Upper lobe of right lung (tissue), 1 donor: ENCODE measurements around the gene TBC1D22A. TPM values are rescaled to one million over a fixed set of nuclear protein-coding genes. Genes with fewer than 3 reads are reported as not detected.

ENCODE experiments used
- ATAC-seq: fragments of 200-7000 bp; cut with Tn5 transposase; one replicate; pipeline ENCODE4 v1.9.1; 2020; ENCODE audit warnings: mild to moderate bottlenecking, moderate library complexity
- DNase-seq: peaks from one replicate; pipeline ENCODE4 v3.0.0-alpha.2; 2020
- H3K27ac ChIP-seq: fragments of 200-600 bp; one replicate; pipeline ENCODE4 v1.8.0; 2022
- H3K27me3 ChIP-seq: fragments of 200-600 bp; one replicate; pipeline ENCODE4 v1.8.0; 2022; ENCODE audit warnings: mild to moderate bottlenecking
- H3K36me3 ChIP-seq: fragments of 200-600 bp; one replicate; pipeline ENCODE4 v1.8.0; 2022
- H3K4me1 ChIP-seq: fragments of 200-600 bp; one replicate; pipeline ENCODE4 v1.8.0; 2022
- H3K4me3 ChIP-seq: fragments of 200-600 bp; one replicate; pipeline ENCODE4 v1.8.0; 2022; ENCODE audit warnings: mild to moderate bottlenecking
- H3K9me3 ChIP-seq: fragments of 200-600 bp; one replicate; pipeline ENCODE4 v1.8.0; 2022
- intact Hi-C: fragments of 100-400 bp; cut with DNase I; formaldehyde crosslinking; loops from one replicate; pipeline ENCODE4 v1.11.0; 2022
- total RNA-seq: library from RNA; stranded (reverse); fragmentation: NEBNext Ultra II Directional; extraction: Animal tissue kit (Norgen Biotek cat#: 25700); gene quantifications from one replicate; pipeline ENCODE4 v1.2.1, GENCODE V29; 2021
- TF ChIP-seq, protein P1 (sequence below): fragments of 200-600 bp; IDR thresholded peaks from one replicate; pipeline ENCODE4 v1.8.0; 2022; ENCODE audit warnings: antibody characterized with exemption
- donor health status: DM: no; HTN: yes; CAD: no; lungs with severe emphysema.

Gene TBC1D22A
- total RNA-seq, 1 donor from 2014 or later = 31.3 TPM

DNA sequence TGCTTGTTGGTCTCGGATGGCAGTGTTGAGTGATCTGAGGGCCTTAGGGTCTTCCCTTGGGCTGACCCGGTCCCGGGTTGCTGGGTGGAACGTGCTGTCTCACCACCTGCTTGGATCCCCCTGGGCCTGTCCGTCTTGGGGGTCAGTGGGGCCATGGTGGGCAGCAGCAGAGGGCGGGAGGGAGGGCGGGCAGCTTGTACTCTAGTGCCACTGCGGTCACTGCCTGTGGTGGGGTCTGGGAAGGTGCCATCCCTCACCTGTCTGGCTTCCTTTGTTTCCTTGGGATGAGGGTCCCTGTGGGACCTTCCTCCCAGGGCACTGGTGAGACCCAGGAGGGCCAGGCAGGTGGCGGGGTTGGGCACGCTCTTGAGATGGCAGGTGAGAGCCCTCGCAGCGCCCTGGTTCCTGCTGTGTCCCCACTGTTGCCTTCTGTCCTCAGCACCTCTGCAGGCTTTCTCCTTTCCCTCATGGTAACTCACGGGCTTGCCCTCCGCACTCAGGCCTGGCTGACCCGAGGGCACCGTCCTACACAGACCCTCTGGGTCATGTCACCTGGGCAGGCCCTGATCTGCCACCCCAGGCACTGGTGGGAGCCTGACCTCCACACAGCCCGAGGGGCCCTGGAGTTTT lies 34.2 kb downstream of the TBC1D22A start:
- no peak overlapping the region for H3K27ac ChIP-seq
- no peak overlapping the region for H3K4me3 ChIP-seq
- no peaks in the 10 kb centered on the region for H3K27me3 ChIP-seq
- H3K9me3 ChIP-seq = no peaks in the 10 kb centered on the region
- peaks cover 59% of the 10 kb centered on the region for H3K36me3 ChIP-seq
- intact Hi-C loops = no loop called here
- ATAC-seq (no peak), DNase-seq (no peak)
- peaks cover 20% of the 10 kb centered on the region for H3K4me1 ChIP-seq
- TF ChIP-seq, protein P1, sequence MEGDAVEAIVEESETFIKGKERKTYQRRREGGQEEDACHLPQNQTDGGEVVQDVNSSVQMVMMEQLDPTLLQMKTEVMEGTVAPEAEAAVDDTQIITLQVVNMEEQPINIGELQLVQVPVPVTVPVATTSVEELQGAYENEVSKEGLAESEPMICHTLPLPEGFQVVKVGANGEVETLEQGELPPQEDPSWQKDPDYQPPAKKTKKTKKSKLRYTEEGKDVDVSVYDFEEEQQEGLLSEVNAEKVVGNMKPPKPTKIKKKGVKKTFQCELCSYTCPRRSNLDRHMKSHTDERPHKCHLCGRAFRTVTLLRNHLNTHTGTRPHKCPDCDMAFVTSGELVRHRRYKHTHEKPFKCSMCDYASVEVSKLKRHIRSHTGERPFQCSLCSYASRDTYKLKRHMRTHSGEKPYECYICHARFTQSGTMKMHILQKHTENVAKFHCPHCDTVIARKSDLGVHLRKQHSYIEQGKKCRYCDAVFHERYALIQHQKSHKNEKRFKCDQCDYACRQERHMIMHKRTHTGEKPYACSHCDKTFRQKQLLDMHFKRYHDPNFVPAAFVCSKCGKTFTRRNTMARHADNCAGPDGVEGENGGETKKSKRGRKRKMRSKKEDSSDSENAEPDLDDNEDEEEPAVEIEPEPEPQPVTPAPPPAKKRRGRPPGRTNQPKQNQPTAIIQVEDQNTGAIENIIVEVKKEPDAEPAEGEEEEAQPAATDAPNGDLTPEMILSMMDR = no peak

DNA sequence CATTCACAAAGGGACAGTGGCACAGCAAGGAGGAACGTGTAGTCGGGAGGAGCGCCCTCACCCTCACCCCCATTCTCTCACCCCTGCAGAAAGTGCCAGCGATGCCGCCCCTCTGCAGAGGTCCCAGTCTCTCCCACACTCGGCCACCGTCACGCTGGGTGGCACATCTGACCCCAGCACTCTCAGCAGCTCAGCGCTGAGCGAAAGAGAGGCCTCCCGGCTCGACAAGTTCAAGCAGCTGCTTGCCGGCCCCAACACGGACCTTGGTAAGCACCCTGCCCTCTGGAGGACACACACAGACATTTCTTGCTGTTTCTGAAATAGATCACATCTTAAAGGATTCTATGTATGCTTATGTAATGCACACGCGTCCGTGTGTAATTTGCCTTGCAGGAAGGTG lies 34.9 kb downstream of the TBC1D22A start:
- H3K27ac ChIP-seq = no peak overlapping the region

DNA sequence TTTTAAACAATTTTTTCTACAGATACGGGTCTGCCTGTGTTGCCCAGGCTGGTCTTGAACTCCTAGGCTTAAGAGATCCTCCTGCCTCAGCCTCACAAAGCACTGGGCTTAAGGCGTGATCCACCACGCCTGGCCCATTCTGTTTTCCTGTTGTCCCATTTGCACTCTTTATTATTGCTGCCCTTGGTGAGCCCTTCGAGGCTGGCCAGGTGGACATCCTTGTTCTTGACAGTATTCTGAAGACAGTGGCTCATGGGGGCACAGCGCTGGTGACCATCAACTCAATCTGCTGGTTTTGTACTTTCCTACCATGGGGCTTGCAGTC lies 35.6 kb downstream of the TBC1D22A start:
- Histone ChIP-seq H3K4me1 (peaks cover 13% of the 10 kb centered on the region), H3K27ac (no peak overlapping the region), H3K4me3 (no peak overlapping the region), H3K36me3 (peaks cover 58% of the 10 kb centered on the region), H3K9me3 (no peaks in the 10 kb centered on the region), H3K27me3 (no peaks in the 10 kb centered on the region)
- ATAC-seq = no peak
- TF ChIP-seq, protein P1 = no peak
- intact Hi-C loops = no loop called here
- no peak for DNase-seq

More for the DNA sequence above, 34.9 kb downstream of the TBC1D22A start:
- Histone ChIP-seq H3K4me1 (peaks cover 13% of the 10 kb centered on the region), H3K4me3 (no peak overlapping the region), H3K36me3 (peaks cover 59% of the 10 kb centered on the region), H3K9me3 (no peaks in the 10 kb centered on the region), H3K27me3 (no peaks in the 10 kb centered on the region)
- no peak for DNase-seq
- no peak for ATAC-seq
- TF ChIP-seq, protein P1 = no peak
- intact Hi-C loops = no loop called here

DNA sequence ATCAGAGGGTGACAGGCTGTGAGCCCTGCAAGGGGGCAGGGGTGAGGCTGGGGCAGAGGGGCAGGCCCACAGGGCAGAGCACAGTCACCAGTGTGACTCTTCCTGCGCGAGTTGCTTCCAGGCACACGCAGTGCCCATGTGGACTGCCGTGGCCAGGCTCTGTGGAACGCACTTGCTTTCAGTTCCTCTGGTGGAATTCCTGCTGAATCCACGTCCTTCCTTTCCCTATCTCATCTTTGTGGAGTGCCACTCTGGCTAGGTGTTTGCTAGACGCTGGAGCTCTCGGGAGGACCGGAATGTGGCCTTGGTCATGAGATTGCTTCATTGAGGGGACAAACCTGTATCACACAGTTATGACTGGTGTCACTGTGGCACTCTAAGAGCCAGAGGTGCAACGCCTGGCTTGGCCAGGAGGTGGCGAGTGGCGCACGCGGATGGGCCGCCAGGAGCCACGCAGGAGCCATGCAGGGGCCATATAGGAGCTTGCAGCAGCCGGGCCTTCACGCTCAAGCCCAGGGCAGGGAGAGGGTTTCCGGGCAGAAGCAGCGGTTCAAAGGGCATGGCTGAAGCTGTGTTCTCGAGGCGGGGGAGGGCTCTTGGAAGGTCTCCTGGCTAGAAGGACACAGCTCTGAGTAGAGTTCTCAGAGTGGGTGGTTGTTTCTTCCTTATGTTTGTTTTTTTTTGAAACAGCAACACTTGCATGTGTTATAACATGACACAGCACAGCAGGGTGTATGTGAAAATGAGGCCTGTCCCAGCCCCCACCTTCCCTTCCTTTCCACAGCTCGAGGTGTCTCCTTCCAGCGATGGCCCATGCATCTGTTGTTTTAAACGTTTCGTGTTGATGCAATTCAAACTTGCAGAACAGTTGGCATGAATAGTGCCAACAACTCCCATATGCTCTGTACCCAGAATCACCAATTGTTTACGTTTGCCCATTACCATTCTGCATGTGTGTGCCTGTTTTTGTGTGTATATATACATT lies 36.2 kb downstream of the TBC1D22A start:
- no peak overlapping the region for H3K27ac ChIP-seq
- peak; percentile 88 for ATAC-seq
- no peak overlapping the region for H3K4me3 ChIP-seq
- peaks cover 16% of the 10 kb centered on the region for H3K4me1 ChIP-seq
- intact Hi-C loops = no loop called here
- DNase-seq = peak; percentile 93
- TF ChIP-seq, protein P1 = peak; percentile 95
- H3K36me3 ChIP-seq = peaks cover 51% of the 10 kb centered on the region
- no peaks in the 10 kb centered on the region for H3K27me3 ChIP-seq
- H3K9me3 ChIP-seq = no peaks in the 10 kb centered on the region

DNA sequence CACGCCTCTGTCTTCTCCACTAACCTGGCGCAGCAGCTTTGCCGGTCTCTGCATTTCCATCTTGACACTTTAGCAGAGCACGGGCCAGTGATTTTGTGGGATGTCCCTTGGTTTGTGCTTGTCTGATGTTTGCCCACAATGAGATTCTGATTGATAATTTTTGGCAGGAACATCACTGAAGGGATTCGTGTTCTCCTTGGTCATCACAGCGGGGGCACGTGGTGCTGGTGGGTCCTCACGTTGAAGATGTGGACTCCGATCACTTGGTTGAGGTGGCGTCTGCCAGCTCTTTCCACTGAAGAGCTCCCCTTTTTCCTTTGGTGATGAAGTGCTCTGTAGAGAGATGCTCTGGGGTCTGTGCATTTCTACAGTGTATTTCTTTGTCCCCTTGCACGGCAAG lies 37.2 kb downstream of the TBC1D22A start:
- Histone ChIP-seq H3K9me3 (no peaks in the 10 kb centered on the region), H3K4me1 (peaks cover 18% of the 10 kb centered on the region), H3K27ac (no peak overlapping the region), H3K27me3 (no peaks in the 10 kb centered on the region), H3K4me3 (no peak overlapping the region), H3K36me3 (peaks cover 43% of the 10 kb centered on the region)
- DNase-seq (no peak), ATAC-seq (no peak)
- TF ChIP-seq, protein P1 = no peak
- intact Hi-C loops = no loop called here
